DMS53 (cell line): Measurements from ENCODE around the gene GRIK3.

ENCODE experiments used
- DNase-seq: peaks from one replicate; lab custom pipeline; 2025; lab: John Stamatoyannopoulos, UW

GRIK3 gene

DNA sequence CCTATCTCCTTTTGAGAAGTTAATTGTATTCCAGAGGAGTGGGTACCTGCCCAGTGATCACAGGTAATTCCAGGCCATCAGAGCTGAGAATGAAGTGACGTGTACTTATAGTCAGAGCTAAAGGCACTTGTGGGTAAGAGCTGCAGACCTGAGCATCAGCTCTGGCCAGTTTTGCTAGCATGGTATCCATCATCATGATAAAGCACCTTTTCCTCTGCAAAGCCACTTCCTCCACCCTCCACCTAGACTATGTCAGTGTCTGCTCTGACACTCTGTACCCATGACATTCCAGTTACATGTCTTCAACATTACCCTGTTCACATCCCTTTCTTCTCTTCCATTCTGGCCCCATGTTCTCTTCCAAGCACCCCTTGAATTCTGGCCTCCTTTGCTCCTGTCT lies 157.3 kb downstream of the GRIK3 start:
- DNase-seq: no peak

DNA sequence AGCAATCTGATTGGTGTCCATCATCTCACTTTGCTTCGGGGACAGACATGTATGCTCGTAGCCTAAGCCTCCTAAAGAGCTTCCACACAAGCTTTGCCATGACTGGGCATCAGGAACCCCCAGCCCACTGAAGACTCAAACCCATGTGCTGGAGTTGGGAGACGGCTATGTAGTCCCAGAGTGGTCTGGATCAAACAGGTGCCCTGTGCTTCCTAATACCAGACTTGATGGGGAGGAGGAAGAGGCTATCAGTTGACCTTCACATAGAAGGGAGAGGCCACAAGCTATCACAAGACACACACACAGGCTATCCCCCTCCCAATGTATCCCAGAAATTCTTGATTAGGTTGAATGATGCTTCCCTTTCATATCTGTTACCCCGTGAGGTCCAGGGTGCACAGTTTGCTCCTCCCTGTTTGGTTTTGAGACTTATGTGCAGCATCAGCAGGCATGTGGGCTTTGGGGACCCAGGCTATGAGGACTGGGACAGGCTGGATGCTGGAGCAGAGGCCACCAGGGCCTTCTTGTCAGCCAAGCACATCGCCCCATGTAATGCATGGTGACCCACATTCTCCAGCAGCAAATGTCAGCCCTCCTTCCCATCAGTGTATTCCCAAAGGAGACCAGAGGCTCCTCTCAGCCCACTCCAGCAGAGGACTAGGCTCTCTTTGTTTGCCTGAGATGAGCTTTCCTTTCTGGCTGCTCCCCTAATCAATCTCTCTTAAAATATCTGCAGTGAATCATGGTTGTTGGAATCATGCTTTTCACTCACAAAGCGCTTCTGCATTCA lies 159.8 kb downstream of the GRIK3 start:
- no peak for DNase-seq

DNA sequence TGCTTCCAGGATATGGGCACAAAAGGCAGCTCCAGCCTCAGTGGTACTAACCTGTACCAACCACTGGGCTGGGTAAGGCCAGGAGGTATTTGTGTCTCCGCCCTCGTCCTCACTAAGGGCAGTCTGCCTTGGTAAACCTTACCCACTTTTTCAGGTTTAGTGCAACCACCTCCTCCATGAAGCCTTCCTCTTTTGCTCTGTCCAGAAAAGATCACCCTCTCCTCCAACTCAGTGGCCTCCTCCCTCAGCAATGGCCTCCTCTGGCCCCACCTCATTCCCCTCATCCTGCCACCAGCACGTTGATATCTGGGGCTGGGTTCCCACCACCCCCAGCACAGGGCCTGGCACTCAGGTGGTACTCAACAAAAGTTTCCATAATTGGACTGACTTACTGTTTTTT lies 161.5 kb downstream of the GRIK3 start:
- DNase-seq: no peak

DNA sequence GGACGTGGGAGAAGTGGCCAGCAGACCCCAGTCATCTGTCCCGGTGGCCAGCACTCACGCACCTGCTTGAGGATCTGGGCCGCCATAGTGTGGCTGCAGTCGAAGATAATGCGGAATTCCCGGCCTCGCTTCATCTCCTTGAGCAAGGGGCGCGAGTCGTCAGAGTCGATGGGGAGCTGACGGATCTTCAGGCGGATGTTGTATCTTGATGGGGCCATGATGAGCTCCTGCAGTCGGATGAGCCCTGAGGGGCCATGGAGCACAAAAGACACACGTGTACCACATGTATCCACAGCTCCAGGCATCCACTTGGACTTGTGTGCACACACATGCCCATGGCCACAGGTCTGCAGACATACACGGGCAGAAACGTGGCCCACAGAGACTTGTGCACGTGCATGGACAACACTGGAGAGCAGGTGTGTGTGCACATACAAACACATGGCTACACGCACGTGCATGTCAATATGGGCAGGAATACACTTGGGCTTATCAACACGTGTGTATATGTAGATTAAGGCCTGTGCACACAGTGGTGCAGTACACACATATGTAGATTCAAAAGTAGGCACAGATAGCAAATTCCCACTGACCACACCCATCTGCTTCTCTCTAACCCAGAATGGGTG lies 162.1 kb downstream of the GRIK3 start:
- DNase-seq: no peak

DNA sequence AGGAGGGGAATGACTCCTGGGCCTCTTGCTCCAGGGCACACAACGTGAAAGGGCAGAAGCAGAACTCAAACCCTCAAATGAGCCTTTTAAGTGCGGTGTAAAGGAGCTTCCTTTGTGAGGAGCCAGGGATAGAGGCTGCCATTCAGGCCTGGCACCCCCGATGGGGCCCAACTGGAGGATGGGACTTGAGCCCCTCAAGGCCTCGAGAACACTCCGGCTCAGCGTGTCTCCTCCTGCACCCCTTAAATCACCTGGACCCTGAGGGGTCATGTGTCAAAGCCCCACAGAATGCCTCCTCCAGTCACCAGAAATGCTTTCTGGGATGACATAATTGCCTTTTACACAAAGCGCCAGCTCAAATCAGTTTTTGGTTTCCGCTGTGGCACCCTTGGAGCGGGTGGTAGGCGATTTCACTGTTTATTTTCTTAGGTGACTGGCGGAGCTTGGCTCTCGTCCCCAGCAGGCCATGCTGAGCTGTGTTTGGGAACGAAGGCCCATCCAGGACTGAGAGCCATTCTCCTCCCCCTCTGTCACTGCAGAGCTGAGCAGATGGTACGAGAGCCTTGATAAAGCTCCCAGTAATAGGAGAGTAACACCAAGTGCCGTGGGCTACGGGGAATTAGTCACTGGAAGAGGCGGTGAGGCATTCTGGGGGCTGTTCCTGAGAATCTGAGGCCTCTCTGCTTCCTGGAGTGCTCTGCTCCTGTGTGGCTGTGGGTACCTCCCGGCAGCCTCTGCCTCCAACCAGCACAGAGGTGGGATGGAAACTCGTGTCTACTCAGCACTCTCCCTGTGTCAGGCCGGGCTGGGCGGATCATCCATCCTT lies 163.0 kb downstream of the GRIK3 start:
- DNase-seq: no peak

DNA sequence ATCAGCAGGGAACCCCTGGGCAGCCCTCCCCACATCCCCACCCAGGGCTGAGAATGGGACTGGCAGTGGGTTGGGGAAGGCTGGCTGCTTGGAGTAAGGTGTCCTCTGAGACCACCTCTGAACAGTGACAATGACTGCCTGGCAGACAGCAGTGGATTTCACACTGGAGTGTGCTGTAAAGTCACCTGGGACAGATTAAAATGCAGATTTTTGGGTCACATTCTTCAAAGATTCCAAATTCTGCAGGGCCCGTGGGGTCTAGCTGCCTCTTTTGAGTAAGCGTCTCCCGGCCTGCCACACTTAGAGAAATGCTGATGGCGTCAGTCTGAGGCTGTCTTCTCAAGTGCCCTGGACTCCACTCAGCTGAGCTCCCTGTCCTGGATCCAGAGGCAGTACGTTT lies 164.5 kb downstream of the GRIK3 start:
- no peak for DNase-seq

DNA sequence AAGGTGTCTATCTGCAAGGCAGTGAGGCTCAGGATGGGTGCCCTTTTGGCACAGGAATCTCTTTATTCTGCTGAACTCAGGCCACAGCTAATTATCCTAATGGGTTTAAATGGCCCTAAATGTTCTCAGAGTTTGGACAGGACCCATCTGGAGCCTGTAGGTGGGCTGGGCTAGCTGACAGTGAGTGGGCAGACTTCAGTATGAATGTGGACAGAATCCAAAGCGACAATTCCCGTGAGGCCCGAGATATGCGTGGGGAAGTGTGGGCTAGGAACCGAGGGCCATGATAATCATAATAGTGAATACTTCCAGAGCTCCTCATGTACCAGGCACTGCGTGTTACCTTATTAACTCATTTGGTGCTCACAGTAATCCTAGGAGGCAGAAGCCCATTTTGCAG lies 165.3 kb downstream of the GRIK3 start:
- no peak for DNase-seq

DNA sequence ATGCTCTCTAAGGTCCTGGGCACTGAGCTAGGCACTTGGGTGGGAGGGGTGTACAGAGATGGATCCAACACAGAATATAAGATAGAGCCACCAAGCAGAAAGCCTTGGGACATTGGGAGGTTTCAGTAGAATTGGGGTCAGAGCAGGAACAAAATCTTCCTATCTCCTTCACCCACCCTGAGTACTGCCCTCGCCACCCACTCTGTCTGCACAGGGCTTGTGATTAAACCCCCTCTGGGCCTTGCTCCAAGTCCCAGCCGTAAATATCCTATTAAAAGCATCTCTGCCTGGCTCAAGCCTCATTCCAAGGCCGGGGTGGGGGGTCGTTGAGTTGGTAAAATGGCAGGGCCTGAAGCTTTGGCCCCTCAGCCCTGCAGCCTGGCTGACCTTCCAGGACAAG lies 166.7 kb downstream of the GRIK3 start:
- no peak for DNase-seq

DNA sequence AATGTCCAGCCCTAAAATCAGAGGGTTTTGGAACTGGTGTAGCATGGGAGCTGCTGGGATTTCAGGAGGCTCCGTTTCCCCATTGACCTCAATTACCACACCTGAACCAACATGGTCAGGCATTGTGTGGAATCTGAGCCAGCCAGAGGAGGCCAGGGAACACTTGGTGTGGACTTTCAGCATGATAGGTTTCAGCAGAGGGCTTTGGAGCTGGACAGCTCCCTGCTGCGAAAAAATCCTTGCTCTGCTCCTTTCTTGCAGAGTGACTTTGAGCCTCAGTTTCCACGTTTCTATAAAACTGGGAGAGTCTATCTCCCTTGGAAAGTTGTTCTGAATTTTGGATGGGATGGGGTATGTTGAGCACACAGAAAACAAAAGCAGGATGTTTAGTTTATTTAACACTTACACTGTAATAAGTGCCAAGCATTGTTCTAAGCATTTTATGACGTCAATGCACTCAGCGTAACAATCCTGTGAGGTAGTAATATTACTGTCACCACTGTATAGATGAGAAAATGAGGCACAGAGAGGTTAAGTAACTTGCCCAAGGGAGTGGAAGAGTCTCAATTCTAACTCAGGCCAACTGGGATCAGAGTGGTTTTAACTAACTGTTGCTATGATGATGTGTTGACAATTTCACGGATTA lies 168.0 kb downstream of the GRIK3 start:
- DNase-seq: no peak

DNA sequence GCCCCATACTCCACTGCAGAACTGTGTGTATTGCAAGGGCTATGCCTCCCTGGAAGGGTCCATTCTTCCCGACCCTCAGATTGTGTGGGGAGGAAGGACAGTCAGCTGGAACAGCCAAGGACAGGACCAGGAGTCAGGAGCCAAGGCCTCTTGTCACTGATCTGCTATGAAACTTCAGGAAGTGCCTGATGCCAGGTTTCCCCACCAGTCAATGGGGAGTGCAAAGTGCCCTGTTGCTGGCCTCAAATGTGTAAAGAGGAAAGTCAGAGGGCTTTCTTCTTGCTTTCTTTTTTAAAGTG lies 168.8 kb downstream of the GRIK3 start:
- DNase-seq: no peak

DNA sequence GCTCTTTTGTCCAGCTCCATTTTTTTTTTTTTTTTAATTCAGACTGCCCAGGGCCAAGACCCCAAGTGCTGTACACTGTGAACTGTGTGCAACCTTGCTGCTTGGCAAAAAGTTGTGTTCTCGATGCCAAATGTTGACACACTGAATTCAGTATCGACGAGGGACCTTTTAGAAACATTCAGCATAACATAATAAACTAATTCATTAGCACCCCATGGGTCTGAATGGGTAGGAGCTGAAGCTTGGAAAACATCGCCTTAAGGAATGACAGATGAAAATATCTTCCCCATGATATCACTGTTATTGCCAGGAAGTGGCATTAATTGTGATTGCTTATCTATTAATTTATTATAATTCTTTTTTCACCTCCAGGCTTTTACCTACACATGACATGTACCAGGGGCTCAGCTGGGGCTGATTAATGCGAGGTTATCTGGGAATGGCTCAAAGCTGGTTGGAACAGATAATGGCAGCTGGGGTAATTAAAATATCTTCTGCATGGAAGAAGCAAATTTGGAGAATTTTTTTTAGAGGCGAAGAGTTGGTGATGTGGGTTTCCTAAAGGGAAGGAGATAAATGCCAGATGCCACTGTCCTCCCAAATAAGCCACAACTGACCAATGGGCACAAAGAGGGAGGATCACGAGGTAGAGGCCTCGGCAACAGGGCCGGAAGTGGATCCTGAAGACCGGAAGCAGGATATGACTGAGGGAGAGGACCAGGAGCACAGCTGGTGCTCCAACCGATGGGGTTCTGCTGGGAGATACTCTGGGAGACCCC lies 169.3 kb downstream of the GRIK3 start:
- DNase-seq: no peak

DNA sequence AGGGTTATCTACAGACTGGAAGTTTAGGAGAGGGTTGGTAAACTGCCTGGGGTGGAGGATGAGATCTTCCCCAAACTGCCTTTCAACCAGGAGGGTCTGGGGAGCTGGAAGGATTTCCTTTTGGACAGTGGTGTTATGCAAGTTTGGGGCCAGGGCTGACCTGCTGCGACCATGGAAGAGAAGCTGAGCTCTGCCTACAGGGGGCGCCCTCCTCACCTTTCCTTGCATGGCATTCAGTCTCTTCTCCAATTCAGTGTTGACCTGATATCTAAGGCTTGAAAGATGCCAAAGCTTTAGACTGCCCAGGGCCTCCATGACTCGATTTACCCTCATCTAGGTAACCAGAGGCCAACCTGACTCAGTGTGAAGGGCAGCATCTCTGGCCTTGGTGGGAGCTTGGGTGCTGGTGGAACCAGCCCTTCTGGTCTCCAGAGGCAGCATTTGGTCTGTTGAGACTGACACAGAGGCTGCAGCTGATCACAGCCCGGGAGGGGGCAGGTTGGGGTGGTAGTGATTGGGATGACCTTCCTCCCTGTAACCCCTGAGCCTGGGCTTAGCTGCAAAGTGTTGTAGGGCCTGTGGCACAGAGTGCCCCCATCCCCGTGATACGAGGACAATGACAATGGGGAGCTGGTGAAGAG lies 170.0 kb downstream of the GRIK3 start:
- no peak for DNase-seq

DNA sequence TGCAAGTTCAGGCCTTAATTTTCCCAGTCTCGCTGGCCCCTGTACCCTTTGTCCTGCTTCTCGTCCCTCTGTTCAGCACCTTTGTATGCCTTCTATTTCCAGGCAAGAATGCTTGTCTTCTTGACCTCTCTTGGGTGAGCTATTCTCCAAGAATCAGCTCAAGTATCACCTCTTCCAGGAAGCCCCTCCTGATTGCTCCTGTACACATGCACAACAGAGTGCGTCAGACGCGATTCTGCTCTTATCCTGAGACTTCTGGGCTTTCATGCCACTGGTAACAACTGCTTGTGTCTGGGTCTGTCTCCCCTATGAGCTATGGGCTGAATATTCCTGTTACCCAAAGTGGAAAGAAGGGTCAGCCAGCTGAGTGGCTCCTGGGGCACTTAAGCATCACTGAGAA lies 170.8 kb downstream of the GRIK3 start:
- DNase-seq: no peak

DNA sequence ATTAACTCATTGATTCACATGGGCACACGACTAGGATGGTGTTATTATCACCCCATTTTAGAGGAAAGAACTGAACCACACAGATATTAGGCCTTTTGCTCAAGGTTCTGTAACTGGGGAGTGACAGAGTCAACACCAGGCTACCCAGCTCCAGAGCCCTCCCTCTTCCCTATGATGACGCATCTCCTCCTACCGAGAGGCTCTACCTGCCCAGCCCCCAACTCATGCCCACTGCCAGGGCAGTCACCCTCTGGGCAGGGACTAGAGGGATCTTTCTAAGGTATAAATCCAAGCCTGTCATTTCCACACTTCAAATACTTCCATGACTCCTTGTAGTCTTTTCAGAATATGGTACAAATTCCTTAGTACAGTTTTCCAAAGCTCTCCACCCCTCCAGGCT lies 171.3 kb downstream of the GRIK3 start:
- DNase-seq: no peak

DNA sequence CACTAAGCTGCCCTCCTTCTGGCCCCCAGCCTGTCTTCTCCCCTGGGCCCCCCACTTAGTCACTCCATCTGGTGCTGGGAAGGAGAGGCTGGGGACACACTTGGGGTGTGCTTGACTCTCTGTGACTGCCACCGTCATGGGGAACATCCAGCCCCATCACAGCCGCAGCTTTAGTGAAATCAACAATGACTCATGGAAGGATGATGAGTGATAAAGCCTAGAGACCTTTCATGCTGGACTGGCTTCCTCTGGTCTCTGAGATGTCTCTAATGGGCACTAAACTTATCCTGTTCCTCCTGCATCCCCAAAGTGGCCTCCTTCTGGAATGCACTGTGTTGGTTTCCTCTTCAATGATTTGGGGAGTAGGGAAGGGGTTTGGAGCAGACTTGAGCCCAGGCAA lies 172.9 kb downstream of the GRIK3 start:
- DNase-seq: no peak

DNA sequence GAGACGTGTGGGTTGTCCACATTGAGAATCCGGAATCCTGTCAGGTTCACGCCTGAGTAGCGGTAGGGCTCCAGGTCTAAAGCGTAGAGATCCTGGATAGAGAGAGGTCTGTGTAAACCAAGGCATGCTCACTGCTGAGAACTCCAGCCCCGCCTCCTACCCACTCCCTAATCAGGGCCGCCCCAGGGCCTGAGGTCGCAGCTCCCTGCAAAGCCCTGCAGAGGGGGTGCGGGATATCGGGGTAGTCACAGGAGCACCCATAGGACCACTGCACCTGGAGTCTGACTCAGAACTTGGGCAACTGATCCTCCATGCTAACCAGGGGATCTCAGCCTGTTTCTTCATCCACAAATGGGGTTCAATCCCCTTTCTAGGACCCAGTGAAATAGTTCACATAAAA lies 174.4 kb downstream of the GRIK3 start:
- DNase-seq: no peak

DNA sequence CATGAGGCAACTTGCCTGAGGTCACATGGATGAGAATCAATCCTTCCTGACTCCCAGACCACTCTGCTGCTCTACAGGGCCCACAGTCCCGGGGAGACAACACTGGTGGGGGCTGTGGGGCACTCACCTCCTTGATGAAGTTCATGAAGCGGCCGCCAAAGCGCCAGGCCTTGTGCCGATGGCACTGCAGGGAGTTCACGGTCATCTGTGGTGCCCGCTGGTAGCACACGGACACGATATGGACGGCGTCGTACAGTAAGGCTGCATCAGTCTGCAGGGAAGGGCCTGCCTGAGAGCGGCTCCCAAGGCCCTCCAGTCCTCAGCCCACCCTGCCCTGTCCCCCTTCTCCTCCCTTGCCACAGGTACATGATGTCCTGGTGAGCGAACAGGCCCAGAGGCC lies 175.3 kb downstream of the GRIK3 start:
- DNase-seq: no peak

DNA sequence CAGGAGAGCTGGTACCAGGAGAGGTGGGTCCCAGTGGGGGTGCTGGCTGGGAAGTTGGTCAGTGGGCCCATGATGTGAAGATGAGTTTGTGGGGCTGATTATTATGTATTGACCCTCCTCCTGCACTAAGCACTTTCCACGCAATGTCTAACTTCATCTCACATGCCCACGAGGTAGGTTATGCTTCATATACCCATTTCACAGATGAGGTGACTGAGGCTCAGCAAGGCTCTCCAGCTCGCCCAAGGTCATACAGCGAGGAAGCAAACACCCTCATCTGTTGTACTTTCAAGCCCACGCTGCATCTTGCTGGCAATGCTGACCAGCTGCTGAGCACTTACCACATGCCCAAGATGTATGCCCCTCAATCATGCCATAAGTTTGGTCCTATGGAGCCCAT lies 175.8 kb downstream of the GRIK3 start:
- DNase-seq: no peak

DNA sequence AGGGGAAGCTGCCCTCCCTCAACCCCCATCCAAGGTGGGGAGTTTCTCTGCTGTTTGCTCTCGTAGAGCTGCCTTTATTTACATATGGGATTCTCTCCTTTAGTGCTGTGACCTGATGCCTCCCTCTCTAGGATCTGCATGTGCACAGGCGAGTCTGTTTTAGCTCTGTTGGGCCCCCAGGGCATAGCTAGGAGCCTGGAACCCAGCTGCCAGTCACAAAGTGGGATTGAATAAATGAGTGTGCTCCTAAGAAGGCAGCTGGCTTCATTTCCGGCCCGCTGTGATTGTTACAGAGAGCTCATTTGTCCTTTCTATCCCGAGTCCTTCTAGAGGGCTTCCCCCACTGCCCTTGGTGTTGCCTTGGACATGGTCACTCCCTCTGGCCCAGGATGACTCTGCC lies 176.6 kb downstream of the GRIK3 start:
- DNase-seq: no peak

DNA sequence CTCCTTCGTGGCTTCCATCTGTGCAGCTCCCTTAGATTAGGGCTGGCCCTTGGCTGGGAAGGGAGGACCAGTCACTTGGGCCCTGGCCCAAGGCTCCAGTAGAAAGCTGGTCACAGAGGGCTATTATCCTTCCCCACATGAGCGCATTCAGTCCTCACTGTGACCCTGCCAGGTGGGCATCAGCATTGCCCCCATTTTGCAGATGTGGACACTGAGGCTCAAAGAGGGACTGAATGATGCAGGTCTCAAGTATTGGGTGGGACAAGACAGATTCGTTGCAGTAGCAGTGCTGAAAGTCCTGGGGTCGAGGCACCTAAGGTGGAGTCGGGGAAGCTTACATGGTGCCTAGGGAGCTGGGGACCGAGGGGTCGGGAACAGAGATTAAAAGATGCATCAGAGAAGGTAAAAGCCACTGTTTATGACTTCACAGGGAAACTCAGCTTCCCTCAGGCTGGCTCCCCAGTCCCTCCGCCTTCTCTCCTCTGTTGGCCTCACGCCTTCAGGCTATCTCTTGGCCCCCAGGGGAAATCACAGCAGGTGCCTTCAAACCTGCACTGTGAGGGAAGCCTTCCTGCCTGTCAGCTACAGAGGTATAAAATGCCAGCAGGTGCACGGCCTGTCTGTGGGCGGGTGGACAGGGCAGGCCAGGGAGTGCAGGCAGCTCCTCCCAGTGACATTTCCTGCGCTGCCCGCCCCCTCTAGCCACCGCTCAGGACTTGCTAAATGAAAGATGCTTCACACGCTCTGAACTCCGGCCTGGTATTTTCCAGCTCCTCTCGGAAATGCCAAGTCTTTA lies 178.4 kb downstream of the GRIK3 start:
- DNase-seq: no peak

DNA sequence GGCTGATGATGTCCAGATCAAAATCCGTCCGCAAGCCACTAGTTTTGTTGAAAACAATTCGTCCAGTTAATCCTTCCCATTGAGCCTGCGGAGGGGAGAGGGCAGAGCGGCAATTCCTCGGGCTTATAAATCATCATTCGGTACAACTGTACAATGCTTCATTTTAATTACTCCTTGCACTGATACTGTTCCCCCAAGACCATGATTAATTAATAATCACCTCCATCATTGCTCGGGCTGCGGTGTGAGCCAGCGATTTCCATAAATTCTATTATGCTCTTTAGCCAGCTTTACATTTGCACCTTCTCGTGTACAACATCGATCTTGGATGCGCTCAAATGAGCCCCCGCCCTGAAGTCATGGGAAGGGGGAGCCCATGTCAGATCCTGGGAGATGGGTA lies 180.7 kb downstream of the GRIK3 start:
- no peak for DNase-seq
